HEK293 (cell line): ENCODE data around the gene RSRP1.
A peak's percentile ranks its signal among the peaks of the same experiment; 100 is the strongest.

Experiments
- CTCF ChIA-PET: fragments of 350-600 bp; formaldehyde crosslinking; extraction: SDS; loops from one replicate; lab custom pipeline; 2021; ENCODE audit warnings: antibody characterized with exemption; lab: Yijun Ruan, JAX
- POLR2A ChIA-PET: fragments of 300-600 bp; formaldehyde crosslinking; extraction: SDS; loops from one replicate; lab custom pipeline; 2020; ENCODE audit warnings: antibody characterized with exemption, inconsistent platforms; lab: Yijun Ruan, JAX
- H3K27ac ChIP-seq: fragments of 200-500 bp; sonication (Bioruptor generic); 2 replicates; pipeline ENCODE4 v1.5.1; 2014; ENCODE audit warnings: low read depth, low read length, control low read depth, inconsistent platforms; ENCODE audit errors: extremely low read depth
- H3K36me3 ChIP-seq, 2 experiments: fragments of 200-500 bp in 1 of 2; sonication (Bioruptor generic) in 1 of 2; 1 replicate in 1 of 2; 2 replicates in 1 of 2; pipeline ENCODE4 v1.5.1; 2014 to 2017; ENCODE audit warnings: inconsistent platforms in 2 of 2, low read length in 2 of 2; ENCODE audit not compliant: control insufficient read depth in 2 of 2, insufficient read depth in 1 of 2
- H3K4me1 ChIP-seq: fragments of 200-500 bp; sonication (Bioruptor generic); 2 replicates; pipeline ENCODE4 v1.5.1; 2014; ENCODE audit warnings: mild to moderate bottlenecking, low read length, inconsistent platforms; ENCODE audit not compliant: control insufficient read depth, insufficient read depth
- H3K4me3 ChIP-seq: 2 replicates; pipeline ENCODE4 v1.5.1; 2011; ENCODE audit warnings: low read depth, mild to moderate bottlenecking, control low read depth, low read length, moderate library complexity
- H3K9me3 ChIP-seq: fragments of 200-500 bp; sonication (Bioruptor generic); 2 replicates; pipeline ENCODE4 v1.5.1; 2014; ENCODE audit warnings: low read depth, low read length, inconsistent platforms; ENCODE audit not compliant: control insufficient read depth, insufficient read depth
- GLIS2 ChIP-seq: fragments of 450-650 bp; formaldehyde crosslinking; IDR thresholded peaks from 2 replicates; pipeline ENCODE4 v1.5.1; 2016; ENCODE audit warnings: missing biosample characterization, missing genetic modification characterization
- HOXD13 ChIP-seq: sonication (generic); formaldehyde crosslinking; IDR thresholded peaks from 2 replicates; pipeline ENCODE4 v1.8.0; 2022; ENCODE audit warnings: missing genetic modification reagents, borderline replicate concordance
- KLF16 ChIP-seq: fragments of 450-650 bp; formaldehyde crosslinking; IDR thresholded peaks from 2 replicates; pipeline ENCODE4 v1.5.1; 2017; ENCODE audit warnings: missing biosample characterization, missing genetic modification characterization
- SCRT2 ChIP-seq: fragments of 450-650 bp; formaldehyde crosslinking; IDR thresholded peaks from 2 replicates; pipeline ENCODE4 v1.5.1; 2016; ENCODE audit warnings: missing biosample characterization, missing genetic modification characterization
- ZBTB10 ChIP-seq: fragments of 450-650 bp; formaldehyde crosslinking; IDR thresholded peaks from 2 replicates; pipeline ENCODE4 v1.5.1; 2016; ENCODE audit warnings: missing biosample characterization, missing genetic modification characterization
- ZFHX2 ChIP-seq: fragments of 450-650 bp; formaldehyde crosslinking; conservative IDR thresholded peaks from 2 replicates; pipeline ENCODE4 v1.5.1; 2016; ENCODE audit warnings: missing biosample characterization, missing genetic modification characterization
- ZNF292 ChIP-seq: fragments of 450-650 bp; formaldehyde crosslinking; IDR thresholded peaks from 2 replicates; pipeline ENCODE4 v1.5.1; 2016; ENCODE audit warnings: low read depth, missing biosample characterization, missing genetic modification characterization, borderline replicate concordance
- ZNF335 ChIP-seq: fragments of 450-650 bp; formaldehyde crosslinking; conservative IDR thresholded peaks from 2 replicates; pipeline ENCODE4 v1.5.1; 2016; ENCODE audit warnings: missing biosample characterization, missing genetic modification characterization
- ZNF37A ChIP-seq: fragments of 450-650 bp; IDR thresholded peaks from 2 replicates; pipeline ENCODE4 v1.5.1; 2018; ENCODE audit warnings: missing biosample characterization, missing genetic modification characterization
- ZNF404 ChIP-seq: fragments of 450-650 bp; formaldehyde crosslinking; IDR thresholded peaks from 2 replicates; pipeline ENCODE4 v1.5.1; 2017; ENCODE audit warnings: missing biosample characterization, missing genetic modification characterization
- ZNF658 ChIP-seq: fragments of 450-650 bp; formaldehyde crosslinking; IDR thresholded peaks from 2 replicates; pipeline ENCODE4; 2016; ENCODE audit warnings: missing biosample characterization, missing genetic modification characterization
- ZNF701 ChIP-seq: fragments of 450-650 bp; formaldehyde crosslinking; IDR thresholded peaks from 2 replicates; pipeline ENCODE4 v1.5.1; 2016; ENCODE audit warnings: missing biosample characterization, missing genetic modification characterization
- ZNF76 ChIP-seq: fragments of 450-650 bp; formaldehyde crosslinking; IDR thresholded peaks from 2 replicates; pipeline ENCODE4; 2016; ENCODE audit warnings: low read depth, missing biosample characterization, missing genetic modification characterization, borderline replicate concordance
- TF ChIP-seq, protein P1 (sequence below): fragments of 450-650 bp; formaldehyde crosslinking; IDR thresholded peaks from 2 replicates; pipeline ENCODE4 v1.5.1; 2017; ENCODE audit warnings: missing biosample characterization, missing genetic modification characterization
- TF ChIP-seq, protein P2 (sequence below): fragments of 450-650 bp; formaldehyde crosslinking; IDR thresholded peaks from 2 replicates; pipeline ENCODE4 v1.5.1; 2017; ENCODE audit warnings: missing biosample characterization, missing genetic modification characterization
- TF ChIP-seq, protein P3 (sequence below): fragments of 450-650 bp; formaldehyde crosslinking; IDR thresholded peaks from 2 replicates; pipeline ENCODE4 v1.5.1; 2016; ENCODE audit warnings: missing biosample characterization, missing genetic modification characterization
- TF ChIP-seq, protein P4 (sequence below): fragments of 450-650 bp; formaldehyde crosslinking; IDR thresholded peaks from 2 replicates; pipeline ENCODE4 v1.5.1; 2016; ENCODE audit warnings: missing biosample characterization, missing genetic modification characterization

Gene RSRP1

DNA sequence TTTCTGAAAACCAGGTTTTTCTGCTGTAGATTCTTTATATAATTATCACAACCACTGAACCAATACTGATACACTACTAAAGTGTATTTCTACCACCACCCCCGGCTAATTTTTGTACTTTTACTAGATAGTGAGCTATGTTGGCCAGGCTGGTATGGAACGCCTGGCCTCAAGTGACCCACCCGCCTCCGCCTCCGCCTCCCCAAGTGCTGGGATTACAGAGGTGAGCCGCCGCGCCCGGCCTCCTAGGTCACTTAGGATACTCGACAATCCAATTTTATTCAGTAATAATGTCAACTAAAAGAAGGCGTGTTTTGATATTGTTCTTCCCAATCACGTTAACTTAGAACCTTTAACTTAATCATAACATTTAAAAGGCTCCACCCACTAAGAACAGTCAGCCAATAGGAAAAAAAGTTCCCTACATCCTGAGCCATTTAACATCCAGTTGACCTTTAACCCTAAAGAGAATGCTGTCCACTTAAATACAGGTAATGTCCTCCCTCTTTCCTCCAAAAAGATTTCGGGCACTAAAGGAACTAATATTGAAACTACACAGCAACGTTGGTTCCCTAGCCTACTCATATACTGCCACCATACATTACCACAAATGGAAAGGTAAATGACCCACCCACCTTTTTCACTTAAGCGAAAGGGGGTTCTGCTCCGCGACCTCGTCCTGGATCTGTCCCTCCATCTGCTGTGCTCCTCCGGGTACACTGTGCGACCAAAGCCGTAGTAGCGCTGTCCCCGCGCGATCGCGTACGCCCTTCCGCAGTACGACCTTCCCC, 1.2 kb downstream of the RSRP1 start (continued):
- TF ChIP-seq, protein P1, sequence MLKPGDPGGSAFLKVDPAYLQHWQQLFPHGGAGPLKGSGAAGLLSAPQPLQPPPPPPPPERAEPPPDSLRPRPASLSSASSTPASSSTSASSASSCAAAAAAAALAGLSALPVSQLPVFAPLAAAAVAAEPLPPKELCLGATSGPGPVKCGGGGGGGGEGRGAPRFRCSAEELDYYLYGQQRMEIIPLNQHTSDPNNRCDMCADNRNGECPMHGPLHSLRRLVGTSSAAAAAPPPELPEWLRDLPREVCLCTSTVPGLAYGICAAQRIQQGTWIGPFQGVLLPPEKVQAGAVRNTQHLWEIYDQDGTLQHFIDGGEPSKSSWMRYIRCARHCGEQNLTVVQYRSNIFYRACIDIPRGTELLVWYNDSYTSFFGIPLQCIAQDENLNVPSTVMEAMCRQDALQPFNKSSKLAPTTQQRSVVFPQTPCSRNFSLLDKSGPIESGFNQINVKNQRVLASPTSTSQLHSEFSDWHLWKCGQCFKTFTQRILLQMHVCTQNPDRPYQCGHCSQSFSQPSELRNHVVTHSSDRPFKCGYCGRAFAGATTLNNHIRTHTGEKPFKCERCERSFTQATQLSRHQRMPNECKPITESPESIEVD = no peak
- TF ChIP-seq HOXD13 (CRISPR knock-in tag) = no peak
- peak; percentile 78 for TF ChIP-seq ZNF76 (tag by site-specific recombination)
- TF ChIP-seq, protein P2, sequence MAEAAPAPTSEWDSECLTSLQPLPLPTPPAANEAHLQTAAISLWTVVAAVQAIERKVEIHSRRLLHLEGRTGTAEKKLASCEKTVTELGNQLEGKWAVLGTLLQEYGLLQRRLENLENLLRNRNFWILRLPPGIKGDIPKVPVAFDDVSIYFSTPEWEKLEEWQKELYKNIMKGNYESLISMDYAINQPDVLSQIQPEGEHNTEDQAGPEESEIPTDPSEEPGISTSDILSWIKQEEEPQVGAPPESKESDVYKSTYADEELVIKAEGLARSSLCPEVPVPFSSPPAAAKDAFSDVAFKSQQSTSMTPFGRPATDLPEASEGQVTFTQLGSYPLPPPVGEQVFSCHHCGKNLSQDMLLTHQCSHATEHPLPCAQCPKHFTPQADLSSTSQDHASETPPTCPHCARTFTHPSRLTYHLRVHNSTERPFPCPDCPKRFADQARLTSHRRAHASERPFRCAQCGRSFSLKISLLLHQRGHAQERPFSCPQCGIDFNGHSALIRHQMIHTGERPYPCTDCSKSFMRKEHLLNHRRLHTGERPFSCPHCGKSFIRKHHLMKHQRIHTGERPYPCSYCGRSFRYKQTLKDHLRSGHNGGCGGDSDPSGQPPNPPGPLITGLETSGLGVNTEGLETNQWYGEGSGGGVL (tag by site-specific recombination) = no peak
- TF ChIP-seq GLIS2 (tag by site-specific recombination) = no peak
- TF ChIP-seq, protein P3, sequence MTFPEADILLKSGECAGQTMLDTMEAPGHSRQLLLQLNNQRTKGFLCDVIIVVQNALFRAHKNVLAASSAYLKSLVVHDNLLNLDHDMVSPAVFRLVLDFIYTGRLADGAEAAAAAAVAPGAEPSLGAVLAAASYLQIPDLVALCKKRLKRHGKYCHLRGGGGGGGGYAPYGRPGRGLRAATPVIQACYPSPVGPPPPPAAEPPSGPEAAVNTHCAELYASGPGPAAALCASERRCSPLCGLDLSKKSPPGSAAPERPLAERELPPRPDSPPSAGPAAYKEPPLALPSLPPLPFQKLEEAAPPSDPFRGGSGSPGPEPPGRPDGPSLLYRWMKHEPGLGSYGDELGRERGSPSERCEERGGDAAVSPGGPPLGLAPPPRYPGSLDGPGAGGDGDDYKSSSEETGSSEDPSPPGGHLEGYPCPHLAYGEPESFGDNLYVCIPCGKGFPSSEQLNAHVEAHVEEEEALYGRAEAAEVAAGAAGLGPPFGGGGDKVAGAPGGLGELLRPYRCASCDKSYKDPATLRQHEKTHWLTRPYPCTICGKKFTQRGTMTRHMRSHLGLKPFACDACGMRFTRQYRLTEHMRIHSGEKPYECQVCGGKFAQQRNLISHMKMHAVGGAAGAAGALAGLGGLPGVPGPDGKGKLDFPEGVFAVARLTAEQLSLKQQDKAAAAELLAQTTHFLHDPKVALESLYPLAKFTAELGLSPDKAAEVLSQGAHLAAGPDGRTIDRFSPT (tag by site-specific recombination) = no peak
- no peak for TF ChIP-seq ZNF404 (tag by site-specific recombination)
- TF ChIP-seq ZNF658 (tag by site-specific recombination) = no peak
- 0 out of 2 replicates have a peak, but pooled peaks have one; percentile 19 for TF ChIP-seq KLF16 (tag by site-specific recombination)
- TF ChIP-seq, protein P4, sequence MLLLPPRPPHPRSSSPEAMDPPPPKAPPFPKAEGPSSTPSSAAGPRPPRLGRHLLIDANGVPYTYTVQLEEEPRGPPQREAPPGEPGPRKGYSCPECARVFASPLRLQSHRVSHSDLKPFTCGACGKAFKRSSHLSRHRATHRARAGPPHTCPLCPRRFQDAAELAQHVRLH (tag by site-specific recombination) = no peak
- TF ChIP-seq, all 188 proteins: peak for 17

DNA sequence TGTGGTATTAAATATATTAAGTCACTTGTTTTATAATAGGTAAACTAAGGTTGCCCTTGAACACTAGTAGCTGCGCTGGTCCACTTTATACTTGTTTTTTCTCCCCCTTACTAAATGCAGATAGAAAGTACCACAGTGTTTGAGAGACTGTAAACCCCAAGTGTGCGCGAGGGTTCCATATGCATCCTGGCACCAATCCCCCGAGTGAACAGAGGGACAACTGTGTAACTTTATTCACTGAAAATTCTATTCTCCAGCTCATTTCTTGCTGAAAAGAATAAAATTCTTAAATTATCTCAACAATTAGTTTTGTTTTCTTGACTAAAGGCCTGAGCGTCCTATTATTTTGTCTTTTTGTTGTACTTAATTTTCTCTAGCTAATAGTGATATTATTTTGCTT, 1.9 kb downstream of the RSRP1 start:
- Histone ChIP-seq H3K36me3 (peaks cover 33 to 60% of the 10 kb centered on the region in 2 experiments), H3K4me3 (peak overlapping the region; percentile 99), H3K27ac (no peak overlapping the region), H3K9me3 (no peaks in the 10 kb centered on the region), H3K4me1 (peaks cover 5% of the 10 kb centered on the region; the same call in 1 of the 2 replicates)
- POLR2A ChIA-PET = interaction anchor here (6.2 kb wide), 1 partner anchor 13 kb away, joined by 100 read pairs; the partner anchor contains the start of gene SYF2
- TF ChIP-seq ZNF292 (tag by site-specific recombination) (no peak), ZNF37A (tag by site-specific recombination) (no peak), ZNF701 (tag by site-specific recombination) (no peak), ZNF335 (no peak), ZFHX2 (no peak), ZBTB10 (no peak), SCRT2 (no peak)
- CTCF ChIA-PET = interaction anchor here (0.7 to 1.2 kb wide), 4 partner anchors 13 to 388 kb away, joined by 3 to 4 read pairs (median 3); partner anchors contain the start of gene SYF2
